A549 treated with AZD9567 at 1 μM for 4 hours (cell line): ENCODE results near the gene GTSE1. TPM values are rescaled to one million over a fixed set of nuclear protein-coding genes. Genes with fewer than 3 reads are reported as not detected.

Experiments
- total RNA-seq: library from RNA; stranded (reverse); fragments of 200-300 nt; extraction: Qiagen RNA extraction; gene quantifications from 5 replicates; pipeline ENCODE4 v1.2.3, GENCODE V29; 2022; ENCODE audit not compliant: insufficient read depth

GTSE1 gene
- total RNA-seq: 23.3 to 35.6 TPM (median 31.4 TPM) in 5 replicates

GRCh38 chr22:46296257-46297150 lies at the start of gene GTSE1:
TSS of gene GTSE1 (plus strand) at chr22:46296870. CDS start at chr22:46297401, 531 bp downstream.

GRCh38 chr22:46250035-46250782 lies 46.5 kb upstream of the GTSE1 start, which contains the start of gene CDPF1:
TSS of gene CDPF1 (minus strand) at chr22:46250293. CDS start at chr22:46248284, 2,009 bp downstream.

GRCh38 chr22:46263216-46263590 lies 33.5 kb upstream of the GTSE1 start, which contains the start of gene PKDREJ:
TSS of gene PKDREJ (minus strand) at chr22:46263343. CDS start at chr22:46263322, 21 bp downstream.

GRCh38 chr22:46267431-46268279 lies 29.0 kb upstream of the GTSE1 start, which contains the start of gene TTC38:
TSS of gene TTC38 (plus strand) at chr22:46268008. CDS start at chr22:46268040, 32 bp downstream.

GRCh38 chr22:46335201-46336118 lies 38.8 kb downstream of the GTSE1 start, which contains the start of gene TRMU:
TSS of gene TRMU (plus strand) at chr22:46335714. CDS start at chr22:46335765, 51 bp downstream.

Other genes with a start within 250 kb of the GTSE1 start
- 0.69 to 2.4 TPM (median 1.9 TPM) in 5 replicates for gene PPARA, start 146.3 kb upstream of the GTSE1 start, total RNA-seq
- 7.7 to 16.4 TPM (median 8.7 TPM) in 5 replicates for gene CDPF1, start 46.6 kb upstream of the GTSE1 start, total RNA-seq
- gene PKDREJ, start 33.5 kb upstream of the GTSE1 start, total RNA-seq: not detected in 5 replicates
- 11.8 to 15.4 TPM (median 13.8 TPM) in 5 replicates for gene TTC38, start 28.9 kb upstream of the GTSE1 start, total RNA-seq
- 27.7 to 39.5 TPM (median 37.8 TPM) in 5 replicates for gene TRMU, start 38.8 kb downstream of the GTSE1 start, total RNA-seq
- gene CELSR1, start 240.8 kb downstream of the GTSE1 start, total RNA-seq: 25.2 to 29.6 TPM (median 27.8 TPM) in 5 replicates